HFFc6 (cell line): ENCODE results near the gene KCNC4. TPM values are rescaled to one million over a fixed set of nuclear protein-coding genes. Genes with fewer than 3 reads are reported as not detected.

ENCODE experiments used
- DNase-seq: peaks from one replicate; pipeline ENCODE4 v3.0.0-alpha.2; 2018
- H3K27ac Mint-ChIP-seq: 2 replicates; pipeline ENCODE4 v1.8.0; 2020; ENCODE audit warnings: mild to moderate bottlenecking, mixed read lengths
- H3K27me3 Mint-ChIP-seq: 2 replicates; pipeline ENCODE4 v1.8.0; 2021; ENCODE audit warnings: mild to moderate bottlenecking, moderate library complexity, mixed read lengths; ENCODE audit not compliant: insufficient read depth
- H3K36me3 Mint-ChIP-seq: 2 replicates; pipeline ENCODE4 v1.8.0; 2021; ENCODE audit warnings: low read depth, mixed read lengths
- H3K4me1 Mint-ChIP-seq: 2 replicates; pipeline ENCODE4 v1.8.0; 2020; ENCODE audit warnings: low read depth, mixed read lengths
- H3K4me3 Mint-ChIP-seq: 2 replicates; pipeline ENCODE4 v1.8.0; 2020; ENCODE audit warnings: mild to moderate bottlenecking, moderate library complexity, mixed read lengths
- H3K9me3 Mint-ChIP-seq: 2 replicates; pipeline ENCODE4 v1.8.0; 2020; ENCODE audit warnings: mild to moderate bottlenecking, mixed read lengths
- CTCF ChIP-seq: fragments of 200-600 bp; sonication (generic); IDR thresholded peaks from 2 replicates; pipeline ENCODE4 v1.5.0; 2021; ENCODE audit warnings: antibody characterized with exemption, mild to moderate bottlenecking
- total RNA-seq, 6 experiments: library from RNA; stranded (reverse); fragmentation: NEBNext Ultra II Directional; extraction: Animal tissue kit (Norgen Biotek cat#: 25700); gene quantifications; 2 replicates in 1 of 6; 3 replicates in 5 of 6; pipeline ENCODE4 v1.2.3, GENCODE V29; 2021

The KCNC4 gene
- total RNA-seq, 6 experiments from 2014 or later = 8.8 to 22.6 (median 11.2) TPM

GRCh38 chr1:110240476-110241210 lies 30.5 kb downstream of the KCNC4 start:
- no peak for TF ChIP-seq CTCF
- no peaks in the 10 kb centered on the region for H3K9me3 Mint-ChIP-seq
- peaks cover 7% of the 10 kb centered on the region for H3K27me3 Mint-ChIP-seq
- peaks cover 30% of the 10 kb centered on the region for H3K4me1 Mint-ChIP-seq
- H3K36me3 Mint-ChIP-seq = peaks cover 10% of the 10 kb centered on the region
- no peak for DNase-seq
- H3K27ac Mint-ChIP-seq = no peak overlapping the region
- H3K4me3 Mint-ChIP-seq = no peak overlapping the region

- H3K27me3 Mint-ChIP-seq = peaks cover 7% of the 10 kb centered on the region
- H3K9me3 Mint-ChIP-seq = no peaks in the 10 kb centered on the region
- no peak overlapping the region for H3K27ac Mint-ChIP-seq
- peaks cover 30% of the 10 kb centered on the region for H3K4me1 Mint-ChIP-seq
- no peak overlapping the region for H3K4me3 Mint-ChIP-seq
- H3K36me3 Mint-ChIP-seq = peaks cover 10% of the 10 kb centered on the region
- DNase-seq = no peak
- no peak for TF ChIP-seq CTCF
These were observed 31.4 kb downstream of the KCNC4 start for GRCh38 chr1:110241516-110241915.

- TF ChIP-seq CTCF = no peak
- peaks cover 30% of the 10 kb centered on the region for H3K4me1 Mint-ChIP-seq
These were observed 31.9 kb downstream of the KCNC4 start for GRCh38 chr1:110242062-110242461.

DNA sequence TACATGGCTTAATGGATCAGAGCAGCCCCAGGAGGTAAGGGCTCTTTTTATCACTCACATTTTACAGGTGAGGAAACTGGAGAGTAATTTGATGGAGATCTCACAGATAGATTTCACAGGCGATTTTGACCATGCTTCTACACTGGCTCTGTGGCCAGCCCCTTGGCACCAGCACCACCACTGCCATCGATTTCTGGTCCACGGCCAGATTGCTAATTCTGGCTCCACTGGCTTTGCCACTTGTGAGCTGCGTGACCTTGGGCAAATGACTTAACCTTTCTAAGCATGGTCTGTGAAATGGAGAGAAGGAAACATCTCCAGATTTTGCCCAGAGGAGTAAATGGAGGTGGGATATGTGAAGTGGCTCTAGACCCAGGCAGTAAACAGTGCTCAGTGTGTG lies 32.6 kb downstream of the KCNC4 start:
- TF ChIP-seq CTCF = no peak
- Mint-ChIP-seq H3K4me3 (no peak overlapping the region), H3K36me3 (peaks cover 10% of the 10 kb centered on the region), H3K27me3 (peaks cover 7% of the 10 kb centered on the region), H3K4me1 (peaks cover 24% of the 10 kb centered on the region), H3K27ac (no peak overlapping the region), H3K9me3 (no peaks in the 10 kb centered on the region)
- no peak for DNase-seq

More at GRCh38 chr1:110242062-110242461, 31.9 kb downstream of the KCNC4 start:
- Mint-ChIP-seq H3K27ac (no peak overlapping the region), H3K27me3 (peaks cover 7% of the 10 kb centered on the region), H3K9me3 (no peaks in the 10 kb centered on the region), H3K4me3 (no peak overlapping the region), H3K36me3 (peaks cover 10% of the 10 kb centered on the region)
- no peak for DNase-seq

GRCh38 chr1:110243146-110243545 lies 33.0 kb downstream of the KCNC4 start:
- Mint-ChIP-seq H3K9me3 (no peaks in the 10 kb centered on the region), H3K36me3 (peaks cover 10% of the 10 kb centered on the region), H3K27ac (no peak overlapping the region; the same call in 1 of the 2 replicates), H3K4me3 (no peak overlapping the region), H3K4me1 (peaks cover 24% of the 10 kb centered on the region), H3K27me3 (peaks cover 5% of the 10 kb centered on the region)
- no peak for TF ChIP-seq CTCF
- DNase-seq = no peak
